HEK293 (cell line): ENCODE data around the gene MUSK.

Experiments used
- CTCF ChIA-PET: fragments of 350-600 bp; formaldehyde crosslinking; extraction: SDS; loops from one replicate; lab custom pipeline; 2021; ENCODE audit warnings: antibody characterized with exemption; lab: Yijun Ruan, JAX
- POLR2A ChIA-PET: fragments of 300-600 bp; formaldehyde crosslinking; extraction: SDS; loops from one replicate; lab custom pipeline; 2020; ENCODE audit warnings: antibody characterized with exemption, inconsistent platforms; lab: Yijun Ruan, JAX
- H3K27ac ChIP-seq: fragments of 200-500 bp; sonication (Bioruptor generic); 2 replicates; pipeline ENCODE4 v1.5.1; 2014; ENCODE audit warnings: low read depth, low read length, control low read depth, inconsistent platforms; ENCODE audit errors: extremely low read depth
- H3K36me3 ChIP-seq, 2 experiments: fragments of 200-500 bp in 1 of 2; sonication (Bioruptor generic) in 1 of 2; 1 replicate in 1 of 2; 2 replicates in 1 of 2; pipeline ENCODE4 v1.5.1; 2014 to 2017; ENCODE audit warnings: inconsistent platforms in 2 of 2, low read length in 2 of 2; ENCODE audit not compliant: control insufficient read depth in 2 of 2, insufficient read depth in 1 of 2
- H3K4me1 ChIP-seq: fragments of 200-500 bp; sonication (Bioruptor generic); 2 replicates; pipeline ENCODE4 v1.5.1; 2014; ENCODE audit warnings: mild to moderate bottlenecking, low read length, inconsistent platforms; ENCODE audit not compliant: control insufficient read depth, insufficient read depth
- H3K4me3 ChIP-seq: 2 replicates; pipeline ENCODE4 v1.5.1; 2011; ENCODE audit warnings: low read depth, mild to moderate bottlenecking, control low read depth, low read length, moderate library complexity
- H3K9me3 ChIP-seq: fragments of 200-500 bp; sonication (Bioruptor generic); 2 replicates; pipeline ENCODE4 v1.5.1; 2014; ENCODE audit warnings: low read depth, low read length, inconsistent platforms; ENCODE audit not compliant: control insufficient read depth, insufficient read depth
- FEZF1 ChIP-seq: fragments of 450-650 bp; formaldehyde crosslinking; IDR thresholded peaks from 2 replicates; pipeline ENCODE4 v1.5.1; 2016; ENCODE audit warnings: missing biosample characterization, missing genetic modification characterization
- GLI4 ChIP-seq: fragments of 450-650 bp; formaldehyde crosslinking; IDR thresholded peaks from 2 replicates; pipeline ENCODE4 v1.5.1; 2016; ENCODE audit warnings: missing biosample characterization, missing genetic modification characterization
- PRDM1 ChIP-seq: fragments of 450-650 bp; formaldehyde crosslinking; IDR thresholded peaks from 2 replicates; pipeline ENCODE4; 2016; ENCODE audit warnings: missing biosample characterization, missing genetic modification characterization
- PRDM4 ChIP-seq: fragments of 450-650 bp; formaldehyde crosslinking; IDR thresholded peaks from 2 replicates; pipeline ENCODE4 v1.5.1; 2017; ENCODE audit warnings: missing biosample characterization, missing genetic modification characterization
- SETDB1 ChIP-seq: IDR thresholded peaks from one replicate; pipeline ENCODE4 v1.6.1; 2017; ENCODE audit warnings: mild to moderate bottlenecking, low read length, moderate library complexity, mixed read lengths; ENCODE audit not compliant: insufficient read length
- YY2 ChIP-seq: fragments of 450-650 bp; formaldehyde crosslinking; IDR thresholded peaks from 2 replicates; pipeline ENCODE4 v1.5.1; 2016; ENCODE audit warnings: missing biosample characterization, missing genetic modification characterization
- ZNF10 ChIP-seq: fragments of 450-650 bp; formaldehyde crosslinking; IDR thresholded peaks from 2 replicates; pipeline ENCODE4 v1.5.1; 2017; ENCODE audit warnings: missing biosample characterization, missing genetic modification characterization
- ZNF114 ChIP-seq: fragments of 450-650 bp; formaldehyde crosslinking; IDR thresholded peaks from 2 replicates; pipeline ENCODE4 v1.5.0; 2017; ENCODE audit warnings: missing biosample characterization, missing genetic modification characterization
- ZNF157 ChIP-seq: fragments of 450-650 bp; formaldehyde crosslinking; IDR thresholded peaks from 2 replicates; pipeline ENCODE4 v1.5.1; 2016; ENCODE audit warnings: missing biosample characterization, missing genetic modification characterization
- ZNF202 ChIP-seq: fragments of 450-650 bp; formaldehyde crosslinking; IDR thresholded peaks from 2 replicates; pipeline ENCODE4 v1.5.1; 2016; ENCODE audit warnings: missing biosample characterization, missing genetic modification characterization, borderline replicate concordance
- ZNF514 ChIP-seq: fragments of 450-650 bp; formaldehyde crosslinking; IDR thresholded peaks from 2 replicates; pipeline ENCODE4 v1.5.1; 2016; ENCODE audit warnings: missing biosample characterization, missing genetic modification characterization
- ZNF548 ChIP-seq: fragments of 450-650 bp; formaldehyde crosslinking; IDR thresholded peaks from 2 replicates; pipeline ENCODE4 v1.5.1; 2016; ENCODE audit warnings: missing biosample characterization, missing genetic modification characterization
- ZNF558 ChIP-seq: fragments of 450-650 bp; formaldehyde crosslinking; IDR thresholded peaks from 2 replicates; pipeline ENCODE4 v1.5.1; 2016; ENCODE audit warnings: missing biosample characterization, missing genetic modification characterization
- ZNF664 ChIP-seq: fragments of 450-650 bp; formaldehyde crosslinking; IDR thresholded peaks from 2 replicates; pipeline ENCODE4 v1.5.1; 2016; ENCODE audit warnings: missing biosample characterization, missing genetic modification characterization
- ZNF701 ChIP-seq: fragments of 450-650 bp; formaldehyde crosslinking; IDR thresholded peaks from 2 replicates; pipeline ENCODE4 v1.5.1; 2016; ENCODE audit warnings: missing biosample characterization, missing genetic modification characterization
- TF ChIP-seq, protein P1 (sequence below): fragments of 450-650 bp; formaldehyde crosslinking; IDR thresholded peaks from 2 replicates; pipeline ENCODE4 v1.5.1; 2016; ENCODE audit warnings: missing biosample characterization, missing genetic modification characterization, borderline replicate concordance

Gene MUSK

GRCh38 chr9:110746211-110746930 is 77.8 kb downstream of the MUSK start:
- H3K4me1 ChIP-seq, result peaks cover 6% of the 10 kb centered on the region
- CTCF ChIA-PET, result interaction anchor here (0.8 kb wide), 1 partner anchor 184 kb away, joined by 4 read pairs; no protein-coding TSS in a partner anchor
- POLR2A ChIA-PET, result no interaction called here
- no peak overlapping the region for H3K27ac ChIP-seq
- no peaks in the 10 kb centered on the region for H3K36me3 ChIP-seq
- no peak overlapping the region for H3K4me3 ChIP-seq
- H3K9me3 ChIP-seq, result no peaks in the 10 kb centered on the region
- TF ChIP-seq YY2 (no peak), ZNF558 (no peak), FEZF1 (tag by site-specific recombination) (no peak)

DNA sequence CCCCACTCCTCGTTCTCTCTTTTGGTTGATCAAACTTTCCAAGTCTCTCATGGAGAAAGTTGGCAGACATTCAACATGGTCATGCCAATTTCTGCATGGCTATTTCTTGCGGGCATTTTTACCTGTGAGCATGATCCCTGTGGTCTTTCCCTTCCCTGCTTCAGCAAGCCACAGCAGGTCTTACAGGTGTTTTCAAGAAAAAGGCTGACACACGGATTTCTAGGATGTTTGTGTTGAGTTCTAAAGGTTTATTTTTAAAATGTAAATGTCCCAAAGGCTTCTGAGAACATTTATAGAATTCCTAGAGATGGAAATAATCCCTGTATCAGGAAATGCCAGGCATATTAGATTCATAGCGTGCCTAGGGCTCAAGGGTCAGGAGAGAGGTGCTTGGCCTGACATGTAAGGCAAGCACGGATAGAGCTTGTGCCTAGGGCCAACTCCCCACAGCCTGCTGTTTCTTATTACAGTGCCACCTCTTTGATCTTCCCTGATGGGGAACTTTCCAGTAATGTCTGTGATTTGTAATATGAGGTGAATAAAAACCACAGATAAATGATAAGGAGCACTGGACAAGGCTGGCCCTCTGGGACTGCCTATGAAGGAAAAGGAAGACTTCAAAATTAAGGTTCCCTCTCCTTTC is 79.8 kb downstream of the MUSK start:
- peaks cover 6% of the 10 kb centered on the region for H3K4me1 ChIP-seq
- CTCF ChIA-PET, result no interaction called here
- H3K4me3 ChIP-seq, result no peak overlapping the region
- TF ChIP-seq ZNF202 (tag by site-specific recombination) (no peak), ZNF157 (tag by site-specific recombination) (no peak), PRDM1 (tag by site-specific recombination) (peak; percentile 48; the same call in 1 of the 2 replicates)
- TF ChIP-seq, all 188 proteins: peak for 1
- POLR2A ChIA-PET, result no interaction called here
- Histone ChIP-seq H3K9me3 (no peaks in the 10 kb centered on the region), H3K36me3 (no peaks in the 10 kb centered on the region), H3K27ac (no peak overlapping the region)

- TF ChIP-seq ZNF114 (tag by site-specific recombination), result no peak
- TF ChIP-seq, protein P1, sequence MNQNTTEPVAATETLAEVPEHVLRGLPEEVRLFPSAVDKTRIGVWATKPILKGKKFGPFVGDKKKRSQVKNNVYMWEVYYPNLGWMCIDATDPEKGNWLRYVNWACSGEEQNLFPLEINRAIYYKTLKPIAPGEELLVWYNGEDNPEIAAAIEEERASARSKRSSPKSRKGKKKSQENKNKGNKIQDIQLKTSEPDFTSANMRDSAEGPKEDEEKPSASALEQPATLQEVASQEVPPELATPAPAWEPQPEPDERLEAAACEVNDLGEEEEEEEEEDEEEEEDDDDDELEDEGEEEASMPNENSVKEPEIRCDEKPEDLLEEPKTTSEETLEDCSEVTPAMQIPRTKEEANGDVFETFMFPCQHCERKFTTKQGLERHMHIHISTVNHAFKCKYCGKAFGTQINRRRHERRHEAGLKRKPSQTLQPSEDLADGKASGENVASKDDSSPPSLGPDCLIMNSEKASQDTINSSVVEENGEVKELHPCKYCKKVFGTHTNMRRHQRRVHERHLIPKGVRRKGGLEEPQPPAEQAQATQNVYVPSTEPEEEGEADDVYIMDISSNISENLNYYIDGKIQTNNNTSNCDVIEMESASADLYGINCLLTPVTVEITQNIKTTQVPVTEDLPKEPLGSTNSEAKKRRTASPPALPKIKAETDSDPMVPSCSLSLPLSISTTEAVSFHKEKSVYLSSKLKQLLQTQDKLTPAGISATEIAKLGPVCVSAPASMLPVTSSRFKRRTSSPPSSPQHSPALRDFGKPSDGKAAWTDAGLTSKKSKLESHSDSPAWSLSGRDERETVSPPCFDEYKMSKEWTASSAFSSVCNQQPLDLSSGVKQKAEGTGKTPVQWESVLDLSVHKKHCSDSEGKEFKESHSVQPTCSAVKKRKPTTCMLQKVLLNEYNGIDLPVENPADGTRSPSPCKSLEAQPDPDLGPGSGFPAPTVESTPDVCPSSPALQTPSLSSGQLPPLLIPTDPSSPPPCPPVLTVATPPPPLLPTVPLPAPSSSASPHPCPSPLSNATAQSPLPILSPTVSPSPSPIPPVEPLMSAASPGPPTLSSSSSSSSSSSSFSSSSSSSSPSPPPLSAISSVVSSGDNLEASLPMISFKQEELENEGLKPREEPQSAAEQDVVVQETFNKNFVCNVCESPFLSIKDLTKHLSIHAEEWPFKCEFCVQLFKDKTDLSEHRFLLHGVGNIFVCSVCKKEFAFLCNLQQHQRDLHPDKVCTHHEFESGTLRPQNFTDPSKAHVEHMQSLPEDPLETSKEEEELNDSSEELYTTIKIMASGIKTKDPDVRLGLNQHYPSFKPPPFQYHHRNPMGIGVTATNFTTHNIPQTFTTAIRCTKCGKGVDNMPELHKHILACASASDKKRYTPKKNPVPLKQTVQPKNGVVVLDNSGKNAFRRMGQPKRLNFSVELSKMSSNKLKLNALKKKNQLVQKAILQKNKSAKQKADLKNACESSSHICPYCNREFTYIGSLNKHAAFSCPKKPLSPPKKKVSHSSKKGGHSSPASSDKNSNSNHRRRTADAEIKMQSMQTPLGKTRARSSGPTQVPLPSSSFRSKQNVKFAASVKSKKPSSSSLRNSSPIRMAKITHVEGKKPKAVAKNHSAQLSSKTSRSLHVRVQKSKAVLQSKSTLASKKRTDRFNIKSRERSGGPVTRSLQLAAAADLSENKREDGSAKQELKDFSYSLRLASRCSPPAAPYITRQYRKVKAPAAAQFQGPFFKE, result no peak
Measured at GRCh38 chr9:110750272-110750671, 81.7 kb downstream of the MUSK start.

DNA sequence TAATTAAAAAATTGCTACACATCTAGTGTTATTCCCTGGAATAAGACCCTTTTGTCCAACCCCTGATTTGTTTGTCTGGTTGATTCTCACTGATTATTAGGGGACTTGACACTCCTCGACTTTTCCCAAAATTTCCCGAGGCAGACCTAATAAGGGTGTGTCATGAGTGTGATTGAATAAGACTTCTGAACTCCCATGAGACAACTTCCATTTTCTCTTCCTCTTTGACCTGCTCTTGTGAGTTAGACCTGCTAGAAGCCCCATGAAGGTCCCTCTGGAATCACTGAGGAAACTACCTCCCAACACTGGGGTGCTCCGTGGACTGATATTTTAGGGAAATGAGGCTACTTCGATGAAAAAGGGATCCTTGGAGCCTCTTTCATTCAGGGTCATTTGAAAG is 83.4 kb downstream of the MUSK start:
- Histone ChIP-seq H3K36me3 (no peaks in the 10 kb centered on the region), H3K27ac (no peak overlapping the region), H3K4me1 (no peaks in the 10 kb centered on the region), H3K4me3 (no peak overlapping the region), H3K9me3 (no peaks in the 10 kb centered on the region)
- no peak for TF ChIP-seq ZNF10
- TF ChIP-seq ZNF514 (tag by site-specific recombination), result no peak
- no peak for TF ChIP-seq GLI4 (tag by site-specific recombination)
- no peak for TF ChIP-seq ZNF664 (tag by site-specific recombination)
- no peak for TF ChIP-seq ZNF548 (tag by site-specific recombination)
- no peak for TF ChIP-seq ZNF701
- no peak for TF ChIP-seq PRDM4
- TF ChIP-seq SETDB1, result no peak
- POLR2A ChIA-PET, result no interaction called here
- CTCF ChIA-PET, result no interaction called here

More at GRCh38 chr9:110750272-110750671, 81.7 kb downstream of the MUSK start:
- Histone ChIP-seq H3K4me3 (no peak overlapping the region), H3K4me1 (peaks cover 3% of the 10 kb centered on the region), H3K27ac (no peak overlapping the region), H3K9me3 (no peaks in the 10 kb centered on the region), H3K36me3 (no peaks in the 10 kb centered on the region)
- CTCF ChIA-PET, result no interaction called here
- POLR2A ChIA-PET, result no interaction called here
